NCI-H1694 treated with DMSO at 0.1 percent for 48 hours (cell line): ENCODE results near the gene NEU4.
"Not testable (repeated sequence)": the region's sequence is repeated elsewhere in the genome, so short reads cannot be mapped to it uniquely, and the experiment has no call there.

Experiments used
- DNase-seq: peaks from one replicate; lab custom pipeline; 2025; lab: John Stamatoyannopoulos, UW

Gene NEU4

GRCh38 chr2:241808721-241809382, at the start of gene NEU4:
Gene NEU4 (plus strand): TSS chr2:241809193. CDS start chr2:241814485, 5,292 bp downstream.
- no peak for DNase-seq

- DNase-seq: not testable (repeated sequence)
Measured at GRCh38 chr2:241759893-241760292, 49.1 kb upstream of the NEU4 start.

- DNase-seq: no peak
Measured at GRCh38 chr2:241760301-241760771, 48.7 kb upstream of the NEU4 start.

- no peak for DNase-seq
Measured at GRCh38 chr2:241762321-241762932, 46.6 kb upstream of the NEU4 start.

GRCh38 chr2:241762933-241763369, 46.0 kb upstream of the NEU4 start:
- DNase-seq: no peak

GRCh38 chr2:241763551-241764274, 45.3 kb upstream of the NEU4 start:
- DNase-seq: no peak

- DNase-seq: no peak
Measured at GRCh38 chr2:241764275-241765241, 44.4 kb upstream of the NEU4 start.

- DNase-seq: no peak
Measured at GRCh38 chr2:241767464-241768250, 41.3 kb upstream of the NEU4 start.

GRCh38 chr2:241768251-241768711, 40.7 kb upstream of the NEU4 start:
- no peak for DNase-seq

GRCh38 chr2:241768850-241769249, 40.1 kb upstream of the NEU4 start:
- DNase-seq: no peak

GRCh38 chr2:241769819-241770184, 39.2 kb upstream of the NEU4 start:
- no peak for DNase-seq

- no peak for DNase-seq
Measured at GRCh38 chr2:241770185-241770935, 38.6 kb upstream of the NEU4 start.

- no peak for DNase-seq
Measured at GRCh38 chr2:241770936-241771285, 38.1 kb upstream of the NEU4 start.

GRCh38 chr2:241771286-241772062, 37.5 kb upstream of the NEU4 start:
- DNase-seq: no peak

GRCh38 chr2:241772063-241772499, 36.9 kb upstream of the NEU4 start:
- no peak for DNase-seq

GRCh38 chr2:241773511-241774418, 35.2 kb upstream of the NEU4 start:
- no peak for DNase-seq

GRCh38 chr2:241774419-241775222, 34.4 kb upstream of the NEU4 start:
- DNase-seq: no peak
